GM19468 (cell line): Measurements from ENCODE around the gene STAT1.
"Not testable (repeated sequence)": the region's sequence is repeated elsewhere in the genome, so short reads cannot be mapped to it uniquely, and the experiment has no call there.

Experiments
- ATAC-seq: cut with Tn5 transposase; IDR thresholded peaks from one replicate; pipeline ENCODE4 v1.9.1; 2021; ENCODE audit warnings: mild to moderate bottlenecking, moderate library complexity, moderate number of reproducible peaks; ENCODE audit not compliant: unreplicated experiment; ENCODE audit errors: extremely low read depth

STAT1 gene

GRCh38 chr2:190965580-190966222 lies 48.3 kb downstream of the STAT1 start:
- ATAC-seq = no peak

- no peak for ATAC-seq
Observed at GRCh38 chr2:190964170-190964795, 49.7 kb downstream of the STAT1 start.

GRCh38 chr2:190963088-190963487 lies 50.9 kb downstream of the STAT1 start:
- ATAC-seq = no peak

- ATAC-seq = no peak
Observed at GRCh38 chr2:190961918-190962487, 52.0 kb downstream of the STAT1 start.

GRCh38 chr2:190961117-190961516 lies 52.9 kb downstream of the STAT1 start:
- ATAC-seq = not testable (repeated sequence)

GRCh38 chr2:190959911-190960788 lies 53.8 kb downstream of the STAT1 start:
- ATAC-seq = no peak

GRCh38 chr2:190953257-190953656 lies 60.7 kb downstream of the STAT1 start:
- no peak for ATAC-seq

GRCh38 chr2:190950566-190950991 lies 63.4 kb downstream of the STAT1 start:
- no peak for ATAC-seq

GRCh38 chr2:190948671-190949070 lies 65.3 kb downstream of the STAT1 start:
- ATAC-seq = no peak

- ATAC-seq = peak; percentile 61
Observed at GRCh38 chr2:190947711-190948251, 66.2 kb downstream of the STAT1 start.

GRCh38 chr2:190947141-190947540 lies 66.8 kb downstream of the STAT1 start:
- ATAC-seq = no peak

GRCh38 chr2:190943706-190944105 lies 70.3 kb downstream of the STAT1 start:
- no peak for ATAC-seq

- no peak for ATAC-seq
Observed at GRCh38 chr2:190942697-190943096, 71.3 kb downstream of the STAT1 start.

GRCh38 chr2:190941571-190941970 lies 72.4 kb downstream of the STAT1 start:
- ATAC-seq = no peak

- no peak for ATAC-seq
Observed at GRCh38 chr2:190940454-190940853, 73.5 kb downstream of the STAT1 start.

GRCh38 chr2:190938771-190939335 lies 75.1 kb downstream of the STAT1 start:
- no peak for ATAC-seq

GRCh38 chr2:190935054-190935453 lies 78.9 kb downstream of the STAT1 start:
- ATAC-seq = no peak

- ATAC-seq = no peak
Observed at GRCh38 chr2:190933361-190933760, 80.6 kb downstream of the STAT1 start.

GRCh38 chr2:190932514-190932913 lies 81.5 kb downstream of the STAT1 start:
- no peak for ATAC-seq

- ATAC-seq = no peak
Observed at GRCh38 chr2:190930411-190930810, 83.6 kb downstream of the STAT1 start.
